Measurements from ENCODE around the gene FHOD1. TPM values are rescaled to one million over a fixed set of nuclear protein-coding genes. Genes with fewer than 3 reads are reported as not detected.

FHOD1 gene
- total RNA-seq, 1 experiment from 2014 or later, result 23.2 TPM

DNA sequence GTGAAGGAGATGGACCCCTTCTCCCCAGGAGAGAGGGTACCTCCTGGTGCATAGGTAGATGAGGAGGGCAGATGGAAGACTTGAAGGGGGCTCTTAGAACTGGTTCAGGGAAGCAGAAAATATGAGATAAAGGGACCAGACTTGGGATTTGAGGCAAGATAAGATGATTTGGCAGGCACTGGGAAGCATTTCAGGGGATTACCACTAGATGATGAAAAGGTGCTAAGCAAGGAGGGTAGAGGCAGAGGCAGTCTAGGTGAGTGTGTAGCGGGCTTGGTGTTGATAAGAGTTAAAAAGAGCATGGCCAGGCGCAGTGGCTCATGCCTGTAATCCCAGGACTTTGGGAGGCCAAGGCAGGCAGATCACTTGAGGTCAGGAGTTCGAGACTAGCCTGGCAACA lies 15.9 kb upstream of the FHOD1 start:
- no peaks in the 10 kb centered on the region for H3K36me3 ChIP-seq
- H3K27ac ChIP-seq, result no peak overlapping the region
- no peak for DNase-seq
- H3K4me1 ChIP-seq, result 0 out of 2 replicates have a peak, but pooled peaks cover 3% of the 10 kb centered on the region
- H3K9me3 ChIP-seq (replicated peaks), result no peaks in the 10 kb centered on the region
- H3K4me3 ChIP-seq, result no peak overlapping the region
- no peaks in the 10 kb centered on the region; the same call in 1 of the 2 replicates for H3K27me3 ChIP-seq

DNA sequence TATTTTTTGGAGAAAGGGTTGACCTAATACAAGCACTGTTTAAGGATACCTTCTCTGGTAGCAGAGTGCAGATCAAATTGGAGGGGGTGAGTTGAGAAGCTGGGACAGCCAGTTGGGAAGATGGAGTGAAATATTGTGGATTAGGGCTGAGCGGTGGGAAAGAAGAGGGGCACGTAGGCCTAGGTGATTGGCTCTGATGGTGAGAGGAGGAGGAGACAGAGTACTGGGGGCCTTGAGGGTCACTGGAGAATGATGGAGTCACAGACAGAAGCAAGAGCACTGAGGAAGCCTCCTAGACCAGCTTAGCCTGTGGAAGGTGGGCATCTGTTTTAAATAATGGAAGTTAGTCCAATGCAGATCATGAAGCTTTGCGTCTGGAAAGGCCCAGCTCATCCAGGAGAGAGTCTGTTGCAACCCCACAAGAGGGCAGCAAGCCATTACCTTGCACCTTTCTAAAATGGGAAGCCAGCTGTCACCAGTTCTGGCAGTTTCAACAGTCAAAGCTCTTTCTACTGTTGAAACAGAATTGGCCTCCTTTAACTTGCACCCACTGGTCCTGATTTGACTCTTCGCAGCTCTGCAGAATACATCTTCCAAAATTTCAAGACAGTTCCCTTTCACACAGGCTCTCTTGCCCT lies 13.3 kb upstream of the FHOD1 start:
- H3K27me3 ChIP-seq, result no peaks in the 10 kb centered on the region; the same call in 1 of the 2 replicates
- H3K4me3 ChIP-seq, result no peak overlapping the region
- no peak overlapping the region for H3K27ac ChIP-seq
- peak; percentile 72 to 89 for DNase-seq
- H3K9me3 ChIP-seq (replicated peaks), result no peaks in the 10 kb centered on the region
- no peaks in the 10 kb centered on the region for H3K36me3 ChIP-seq
- 0 out of 2 replicates have a peak, but pooled peaks cover 3% of the 10 kb centered on the region for H3K4me1 ChIP-seq

DNA sequence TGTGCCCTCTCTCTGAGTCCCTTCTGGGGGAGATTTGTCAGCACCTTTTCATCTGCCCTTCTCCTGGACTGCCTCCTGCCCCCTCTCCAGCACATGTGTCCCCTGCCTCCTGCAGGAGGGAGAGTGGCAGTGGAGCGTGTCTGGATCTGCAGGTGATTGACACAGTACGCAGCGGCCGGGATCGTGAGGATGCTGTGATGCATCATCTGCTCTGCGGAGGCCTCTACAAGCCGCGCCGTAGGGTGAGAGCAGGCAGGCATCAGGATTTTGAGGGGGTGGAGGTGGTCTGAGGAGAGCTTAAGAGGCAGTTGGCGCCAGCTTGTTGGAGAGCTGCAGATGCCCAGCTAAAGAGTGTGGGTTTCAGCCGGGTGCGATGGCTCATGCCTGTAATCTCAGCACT lies 12.4 kb upstream of the FHOD1 start:
- no peaks in the 10 kb centered on the region for H3K9me3 ChIP-seq (replicated peaks)
- no peak for DNase-seq
- H3K27ac ChIP-seq, result no peak overlapping the region
- no peak overlapping the region for H3K4me3 ChIP-seq
- no peaks in the 10 kb centered on the region for H3K36me3 ChIP-seq
- no peaks in the 10 kb centered on the region; the same call in 1 of the 2 replicates for H3K27me3 ChIP-seq
- 0 out of 2 replicates have a peak, but pooled peaks cover 3% of the 10 kb centered on the region for H3K4me1 ChIP-seq

DNA sequence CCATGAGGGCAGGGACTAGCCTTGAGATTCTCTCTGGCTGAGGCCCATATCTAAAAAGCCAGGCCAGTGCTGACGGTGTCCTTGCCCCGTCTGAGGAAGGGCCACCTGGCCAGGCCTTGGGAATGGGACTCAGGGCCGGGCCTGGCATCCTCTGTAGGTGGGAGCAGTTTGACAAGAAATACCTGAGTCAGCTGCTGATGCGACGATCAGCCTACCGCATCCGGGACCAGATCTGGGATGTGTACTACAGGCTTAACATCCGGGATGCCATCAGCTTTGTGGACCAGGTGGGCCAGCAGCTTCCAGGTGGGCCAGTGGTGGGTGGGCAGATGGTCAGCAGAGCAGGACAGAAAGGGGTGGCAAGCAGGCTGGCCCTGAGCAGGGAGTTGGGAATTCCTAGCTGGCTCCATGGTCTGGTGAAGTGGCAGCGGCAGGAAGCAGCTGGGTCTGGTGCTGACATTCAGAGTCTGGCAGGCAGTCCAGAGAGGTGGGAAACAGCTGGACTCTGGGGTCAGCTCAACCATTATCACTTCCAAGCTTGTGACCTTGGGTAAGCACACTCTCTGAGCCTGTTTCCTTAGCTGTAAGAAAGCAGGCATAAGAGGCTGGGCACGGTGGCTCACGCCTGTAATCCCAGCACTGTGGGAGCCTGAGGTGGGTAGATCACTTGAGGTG lies 11.0 kb upstream of the FHOD1 start:
- no peaks in the 10 kb centered on the region for H3K27me3 ChIP-seq
- H3K4me1 ChIP-seq, result 0 out of 2 replicates have a peak, but pooled peaks cover 3% of the 10 kb centered on the region
- no peaks in the 10 kb centered on the region for H3K36me3 ChIP-seq
- no peak overlapping the region for H3K27ac ChIP-seq
- no peak overlapping the region for H3K4me3 ChIP-seq
- DNase-seq, result no peak
- H3K9me3 ChIP-seq (replicated peaks), result no peaks in the 10 kb centered on the region

DNA sequence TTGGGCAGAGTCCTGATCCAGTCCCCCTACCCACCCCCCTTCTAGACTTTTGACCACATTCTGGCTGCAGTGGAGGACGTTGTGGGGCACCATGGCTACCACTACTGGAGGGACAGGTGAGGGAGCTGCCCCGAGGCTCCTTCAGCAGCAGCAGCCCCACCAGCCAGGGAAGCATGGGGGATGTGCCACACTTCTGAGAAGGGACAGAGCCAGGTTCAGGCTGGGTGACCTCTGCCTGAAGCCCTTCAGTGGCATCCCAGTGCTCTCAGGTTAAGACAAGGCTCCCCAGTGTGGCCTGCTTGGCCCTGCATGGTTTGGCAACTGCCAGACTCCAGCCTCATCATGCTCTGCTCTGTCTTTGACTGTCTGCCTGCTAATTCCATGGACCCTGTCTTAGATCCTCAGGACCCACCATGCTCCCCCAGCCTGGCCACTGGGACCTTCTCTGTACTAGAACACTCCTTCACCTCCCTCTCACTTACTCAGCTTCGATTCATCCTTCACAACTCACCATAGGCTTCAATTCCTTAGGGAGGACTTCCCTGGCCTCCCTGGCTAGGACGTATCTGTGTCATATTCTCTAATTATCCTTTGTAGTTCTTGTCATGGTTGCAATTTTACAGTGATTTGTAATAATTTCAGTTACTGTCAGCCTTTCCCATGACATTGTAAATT lies 10.3 kb upstream of the FHOD1 start:
- no peak overlapping the region for H3K4me3 ChIP-seq
- no peaks in the 10 kb centered on the region for H3K27me3 ChIP-seq
- no peak for DNase-seq
- no peaks in the 10 kb centered on the region for H3K9me3 ChIP-seq (replicated peaks)
- H3K27ac ChIP-seq, result no peak overlapping the region
- no peaks in the 10 kb centered on the region for H3K36me3 ChIP-seq
- H3K4me1 ChIP-seq, result 0 out of 2 replicates have a peak, but pooled peaks cover 3% of the 10 kb centered on the region

DNA sequence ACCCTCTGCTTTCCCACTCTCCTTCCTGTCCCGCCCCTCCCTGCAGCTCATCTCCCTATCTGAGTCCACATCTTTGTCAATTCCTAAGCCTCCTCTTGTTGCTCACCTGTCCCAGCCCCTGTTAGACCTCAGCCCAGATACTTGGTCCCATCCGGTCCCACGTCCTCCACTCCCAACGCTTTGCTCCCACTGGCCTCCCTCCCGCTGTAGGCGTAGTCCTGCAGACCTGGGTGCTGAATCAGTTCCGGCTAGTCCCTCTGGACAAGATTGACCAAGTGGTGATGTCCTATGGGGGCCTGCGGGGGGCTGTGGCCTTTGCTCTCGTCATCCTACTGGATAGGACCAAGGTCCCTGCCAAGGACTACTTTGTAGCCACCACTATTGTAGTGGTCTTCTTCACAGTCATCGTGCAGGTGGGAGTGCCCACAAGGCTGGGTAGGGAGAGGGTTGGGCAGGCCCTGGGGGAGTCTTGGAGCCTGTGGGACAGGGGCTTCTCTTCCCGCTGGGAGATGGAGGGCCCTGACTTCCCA lies 9.5 kb upstream of the FHOD1 start:
- Histone ChIP-seq H3K4me1 (0 out of 2 replicates have a peak, but pooled peaks cover 3% of the 10 kb centered on the region), H3K9me3 (replicated peaks) (no peaks in the 10 kb centered on the region), H3K36me3 (no peaks in the 10 kb centered on the region), H3K27ac (no peak overlapping the region), H3K27me3 (no peaks in the 10 kb centered on the region), H3K4me3 (no peak overlapping the region)
- DNase-seq, result no peak

DNA sequence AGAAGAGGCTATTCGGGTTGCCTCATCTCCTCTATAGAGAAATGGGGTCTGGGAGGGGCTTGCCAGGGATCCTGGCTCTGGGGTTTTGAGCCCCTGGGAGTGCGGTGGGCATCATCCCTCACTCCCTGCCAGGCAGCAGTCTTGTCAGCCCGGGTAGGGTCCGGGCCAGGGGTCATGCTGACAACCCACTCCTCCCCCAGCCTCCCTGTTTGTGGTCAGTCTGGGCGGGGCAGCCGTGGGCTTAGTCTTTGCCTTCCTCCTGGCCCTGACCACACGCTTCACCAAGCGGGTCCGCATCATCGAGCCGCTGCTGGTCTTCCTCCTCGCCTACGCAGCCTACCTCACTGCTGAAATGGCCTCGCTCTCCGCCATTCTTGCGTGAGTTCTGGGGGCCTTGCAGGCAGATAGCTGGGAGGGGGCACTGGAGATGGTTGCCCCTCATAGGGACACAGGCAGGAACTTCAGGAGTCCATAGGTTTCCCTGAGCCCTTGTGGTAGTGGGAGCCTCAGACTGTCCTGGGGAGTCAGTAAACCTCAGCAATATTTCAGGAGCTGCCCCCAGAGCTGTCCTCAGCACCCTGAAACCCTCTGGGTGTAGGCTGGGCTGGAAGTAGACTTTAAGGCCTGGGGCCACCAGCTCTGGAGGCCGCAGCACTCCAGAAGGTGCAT lies 8.4 kb upstream of the FHOD1 start:
- DNase-seq, result no peak
- Histone ChIP-seq H3K27ac (no peak overlapping the region), H3K27me3 (no peaks in the 10 kb centered on the region), H3K4me1 (no peaks in the 10 kb centered on the region), H3K4me3 (no peak overlapping the region), H3K9me3 (replicated peaks) (no peaks in the 10 kb centered on the region), H3K36me3 (no peaks in the 10 kb centered on the region)

DNA sequence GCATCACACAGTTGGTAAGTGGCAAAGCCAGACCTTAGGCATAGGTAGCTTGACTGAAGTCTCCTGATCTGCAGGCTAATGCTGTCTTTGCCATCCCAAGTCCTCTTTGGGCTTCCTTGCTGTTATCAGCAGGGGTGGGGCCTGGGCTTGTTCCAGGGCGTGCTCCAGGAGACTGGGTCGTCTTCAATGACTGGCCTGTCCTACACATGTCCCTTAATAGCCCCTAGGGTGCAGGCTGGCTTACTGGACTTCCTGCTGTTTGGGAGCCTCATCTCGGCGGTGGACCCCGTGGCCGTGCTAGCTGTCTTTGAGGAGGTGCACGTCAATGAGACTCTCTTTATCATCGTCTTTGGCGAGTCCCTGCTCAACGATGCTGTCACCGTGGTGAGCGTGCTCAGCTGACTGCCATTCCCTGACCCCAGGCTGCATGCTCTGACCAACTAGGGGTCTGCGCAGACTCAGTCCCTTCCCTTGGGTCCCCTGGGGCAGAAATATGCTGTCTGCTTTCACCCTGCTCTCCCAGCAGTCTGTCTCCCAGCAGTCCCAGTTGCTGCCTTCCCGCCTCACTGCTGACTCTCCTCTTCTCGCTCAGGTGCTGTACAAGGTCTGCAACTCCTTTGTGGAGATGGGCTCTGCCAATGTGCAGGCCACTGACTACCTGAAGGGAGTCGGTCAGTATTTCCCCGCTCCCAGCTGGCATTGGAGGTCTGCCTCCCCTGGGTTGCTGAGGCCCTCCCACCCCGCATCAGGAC lies 7.7 kb upstream of the FHOD1 start:
- H3K36me3 ChIP-seq, result no peaks in the 10 kb centered on the region
- no peak overlapping the region for H3K4me3 ChIP-seq
- no peaks in the 10 kb centered on the region; the same call in 1 of the 2 replicates for H3K4me1 ChIP-seq
- DNase-seq, result no peak
- H3K9me3 ChIP-seq (replicated peaks), result no peaks in the 10 kb centered on the region
- no peaks in the 10 kb centered on the region for H3K27me3 ChIP-seq
- H3K27ac ChIP-seq, result no peak overlapping the region

DNA sequence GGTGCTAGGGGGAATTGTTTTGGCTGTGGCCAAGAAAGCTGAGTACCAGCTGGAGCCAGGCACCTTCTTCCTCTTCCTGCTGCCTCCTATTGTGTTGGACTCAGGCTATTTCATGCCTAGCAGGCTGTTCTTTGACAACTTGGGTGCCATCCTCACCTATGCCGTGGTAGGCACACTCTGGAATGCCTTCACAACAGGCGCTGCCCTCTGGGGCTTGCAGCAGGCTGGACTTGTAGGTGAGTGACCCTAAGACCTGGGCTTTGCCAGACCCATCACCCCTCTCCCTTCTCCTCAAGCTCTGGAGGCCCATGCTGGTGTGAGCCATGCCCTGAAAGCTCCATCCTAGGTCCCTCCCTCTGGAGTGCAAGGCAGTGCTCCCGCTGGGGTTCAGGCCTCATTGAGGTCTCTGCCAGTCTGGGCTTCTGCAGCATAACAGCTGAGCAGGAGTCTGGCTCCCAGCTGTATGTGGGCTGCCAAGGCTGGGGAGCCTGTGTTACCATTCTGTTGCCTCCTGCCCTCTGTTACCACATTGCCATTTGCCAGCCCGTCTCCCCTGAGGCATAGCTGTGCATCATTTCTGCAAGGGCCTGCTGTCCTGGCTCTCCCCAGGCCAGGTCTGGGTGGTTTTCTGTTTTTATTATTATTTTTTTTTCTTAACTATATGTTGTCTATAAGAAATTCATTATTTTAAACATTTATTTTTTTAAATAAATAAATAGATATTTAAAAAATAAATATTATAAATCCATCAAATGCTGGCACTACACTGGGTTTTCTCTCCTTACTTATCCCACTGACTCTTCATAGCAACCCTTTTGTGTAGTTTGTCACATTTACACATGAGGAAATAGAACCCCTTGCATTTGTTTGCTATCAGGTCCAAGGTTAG lies 5.6 kb upstream of the FHOD1 start:
- H3K9me3 ChIP-seq (replicated peaks), result no peaks in the 10 kb centered on the region
- no peak for DNase-seq
- peaks cover 9% of the 10 kb centered on the region; the same call in 1 of the 2 replicates for H3K4me1 ChIP-seq
- H3K36me3 ChIP-seq, result no peaks in the 10 kb centered on the region
- no peaks in the 10 kb centered on the region for H3K27me3 ChIP-seq
- H3K4me3 ChIP-seq, result no peak overlapping the region
- no peak overlapping the region for H3K27ac ChIP-seq

DNA sequence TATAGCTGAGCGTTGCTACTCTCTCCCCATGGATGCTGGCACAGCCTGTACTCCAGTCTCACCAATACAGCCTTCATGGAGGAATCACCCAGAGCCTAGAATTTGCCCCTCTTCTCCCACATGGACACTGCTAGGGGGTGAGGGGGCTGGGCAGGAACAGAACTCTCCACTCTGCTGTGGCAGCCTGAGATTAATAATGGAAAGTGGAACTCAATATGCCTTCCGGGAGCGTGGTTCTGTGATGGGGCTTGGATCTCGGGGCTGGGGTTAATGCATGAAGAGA lies 2.7 kb upstream of the FHOD1 start:
- H3K27ac ChIP-seq, result no peak overlapping the region
- H3K9me3 ChIP-seq (replicated peaks), result no peaks in the 10 kb centered on the region
- H3K27me3 ChIP-seq, result no peaks in the 10 kb centered on the region
- DNase-seq, result no peak
- no peaks in the 10 kb centered on the region for H3K36me3 ChIP-seq
- no peak overlapping the region for H3K4me3 ChIP-seq
- H3K4me1 ChIP-seq, result peaks cover 17% of the 10 kb centered on the region

DNA sequence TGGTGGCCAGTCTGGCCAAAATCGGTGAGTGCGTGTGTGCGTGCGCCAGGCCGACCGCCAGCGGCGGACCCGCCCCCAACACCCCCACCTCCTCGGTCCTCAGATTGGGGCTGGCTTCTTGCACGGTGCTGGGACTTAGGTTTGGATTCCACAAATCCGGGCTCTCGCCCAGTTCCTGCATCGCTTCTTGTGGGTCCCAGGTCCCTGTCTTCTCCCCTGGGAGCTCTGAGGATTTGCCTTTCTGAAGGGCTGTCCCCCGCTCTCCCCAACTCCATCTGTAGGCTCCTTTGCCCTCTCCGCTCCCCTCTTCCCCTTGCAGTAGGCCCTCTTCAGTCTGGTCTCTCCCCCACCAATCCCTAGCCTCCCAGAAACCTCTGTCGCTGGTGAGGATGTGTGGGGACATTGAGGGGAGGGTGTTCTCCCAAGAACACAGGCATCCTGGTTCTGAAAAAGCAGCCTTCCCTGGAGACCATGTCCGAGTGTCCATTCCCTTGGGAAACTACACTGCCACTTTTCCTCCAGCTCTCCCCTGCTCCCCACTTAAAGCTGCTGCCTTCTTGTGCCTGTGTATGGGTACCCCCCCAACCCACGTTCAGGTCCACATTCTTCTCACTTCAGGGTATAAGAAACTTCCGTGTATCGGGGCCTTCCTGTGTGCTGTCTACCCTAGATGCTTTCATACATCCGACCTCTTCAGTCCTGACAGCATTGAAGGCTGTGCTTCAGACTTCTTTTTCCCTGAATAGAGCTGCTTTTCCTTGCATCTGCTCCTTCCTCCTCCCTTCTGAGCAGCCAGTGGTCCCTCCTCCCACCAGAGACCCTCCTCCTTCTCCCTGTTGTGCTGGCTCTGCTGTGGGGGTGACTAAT lies 2.1 kb upstream of the FHOD1 start:
- no peaks in the 10 kb centered on the region for H3K9me3 ChIP-seq (replicated peaks)
- DNase-seq, result peak in 1 of 2 experiments; percentile 44
- peak overlapping the region; percentile 72 for H3K4me3 ChIP-seq
- no peaks in the 10 kb centered on the region for H3K27me3 ChIP-seq
- no peak overlapping the region for H3K27ac ChIP-seq
- H3K36me3 ChIP-seq, result no peaks in the 10 kb centered on the region
- H3K4me1 ChIP-seq, result peaks cover 23% of the 10 kb centered on the region

DNA sequence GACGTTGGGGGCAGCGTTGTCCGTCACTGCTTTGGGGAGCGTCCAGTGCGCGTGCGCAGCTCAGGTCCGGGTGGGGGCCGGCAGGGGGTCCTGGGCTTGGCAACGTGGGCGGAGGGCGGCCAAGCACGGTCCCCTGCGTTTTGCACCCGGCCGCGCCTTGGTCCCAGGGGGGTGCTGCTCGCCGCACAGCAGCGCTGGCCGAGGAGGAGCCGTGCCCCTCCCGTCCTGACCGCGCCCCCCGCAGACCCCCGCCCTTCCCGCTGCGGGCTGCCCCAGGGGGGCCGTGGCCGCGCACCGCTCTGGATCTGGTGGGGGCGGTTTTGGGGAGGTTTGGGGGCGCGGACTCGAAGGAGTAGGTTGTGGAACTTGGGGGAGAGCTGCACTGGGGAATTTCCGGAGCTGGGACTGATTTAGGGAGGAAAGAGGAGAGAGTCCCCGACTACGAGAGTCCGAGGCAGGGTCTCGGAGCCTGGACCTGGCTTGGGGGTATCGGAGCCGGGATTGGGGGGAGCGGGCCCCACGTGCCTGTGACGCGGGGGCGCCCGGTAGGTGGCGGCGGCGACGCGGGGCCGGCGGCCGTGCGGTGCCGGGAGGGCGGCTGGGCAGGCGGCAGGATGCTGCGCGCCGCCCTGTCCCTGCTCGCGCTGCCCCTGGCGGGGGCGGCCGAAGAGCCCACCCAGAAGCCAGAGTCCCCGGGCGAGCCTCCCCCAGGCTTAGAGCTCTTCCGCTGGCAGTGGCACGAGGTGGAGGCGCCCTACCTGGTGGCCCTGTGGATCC lies 1.3 kb upstream of the FHOD1 start, which contains the start of gene SLC9A5:
TSS of gene SLC9A5 (plus strand) at position 579 of the 777 bp plus-strand sequence. CDS start at position 615, 36 bp downstream.
- Histone ChIP-seq H3K4me1 (peaks cover 30% of the 10 kb centered on the region), H3K9me3 (replicated peaks) (no peaks in the 10 kb centered on the region), H3K4me3 (peak within 1 kb of the TSS; percentile 72), H3K36me3 (no peaks in the 10 kb centered on the region), H3K27ac (peak within 1 kb of the TSS; percentile 18; the same call in 1 of the 2 replicates), H3K27me3 (no peaks in the 10 kb centered on the region)
- peak; percentile 51 to 58 for DNase-seq
